ENCODE measurements around the gene DNAH2. TPM values are rescaled to one million over a fixed set of nuclear protein-coding genes. Genes with fewer than 3 reads are reported as not detected.
"Not testable (repeated sequence)": the region's sequence is repeated elsewhere in the genome, so short reads cannot be mapped to it uniquely, and the experiment has no call there.

DNAH2 gene
- total RNA-seq, 2 donors from 2014 or later = 0.09 to 4.9 TPM

DNA sequence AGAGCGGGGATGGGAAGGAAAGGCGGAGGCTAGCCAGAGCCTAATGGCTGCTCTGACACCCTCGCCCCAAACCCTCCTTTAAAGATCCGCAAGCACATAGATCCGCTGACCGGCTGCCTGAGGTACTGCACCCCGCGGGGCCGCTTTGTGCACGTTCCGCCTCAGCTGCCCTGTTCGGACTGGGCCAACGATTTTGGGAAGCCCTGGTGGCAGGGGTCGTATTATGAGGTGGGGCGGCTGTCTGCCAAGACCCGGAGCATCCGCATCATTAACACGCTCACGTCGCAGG, 140.9 kb downstream of the DNAH2 start:
- Histone ChIP-seq H3K9me3 (no peaks in the 10 kb centered on the region), H3K4me3 (peak overlapping the region; percentile 49 to 54), H3K27me3 (replicated peaks; ENCODE audit: insufficient read depth) (no peaks in the 10 kb centered on the region), H3K4me1 (replicated peaks) (peaks cover 16% of the 10 kb centered on the region), H3K27ac (peak overlapping the region; percentile 80 to 92), H3K36me3 (peaks cover 0 to 3% of the 10 kb centered on the region in 2 donors)
- TF ChIP-seq, protein P1, sequence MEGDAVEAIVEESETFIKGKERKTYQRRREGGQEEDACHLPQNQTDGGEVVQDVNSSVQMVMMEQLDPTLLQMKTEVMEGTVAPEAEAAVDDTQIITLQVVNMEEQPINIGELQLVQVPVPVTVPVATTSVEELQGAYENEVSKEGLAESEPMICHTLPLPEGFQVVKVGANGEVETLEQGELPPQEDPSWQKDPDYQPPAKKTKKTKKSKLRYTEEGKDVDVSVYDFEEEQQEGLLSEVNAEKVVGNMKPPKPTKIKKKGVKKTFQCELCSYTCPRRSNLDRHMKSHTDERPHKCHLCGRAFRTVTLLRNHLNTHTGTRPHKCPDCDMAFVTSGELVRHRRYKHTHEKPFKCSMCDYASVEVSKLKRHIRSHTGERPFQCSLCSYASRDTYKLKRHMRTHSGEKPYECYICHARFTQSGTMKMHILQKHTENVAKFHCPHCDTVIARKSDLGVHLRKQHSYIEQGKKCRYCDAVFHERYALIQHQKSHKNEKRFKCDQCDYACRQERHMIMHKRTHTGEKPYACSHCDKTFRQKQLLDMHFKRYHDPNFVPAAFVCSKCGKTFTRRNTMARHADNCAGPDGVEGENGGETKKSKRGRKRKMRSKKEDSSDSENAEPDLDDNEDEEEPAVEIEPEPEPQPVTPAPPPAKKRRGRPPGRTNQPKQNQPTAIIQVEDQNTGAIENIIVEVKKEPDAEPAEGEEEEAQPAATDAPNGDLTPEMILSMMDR (IDR thresholded peaks at IDR 0.05) = peak in 3 of 4 experiments; percentile 13 to 58 (median 54)
- TF ChIP-seq POLR2A (IDR thresholded peaks at IDR 0.05) = no peak
- DNase-seq (ENCODE audit: low spot score) = no peak
- intact Hi-C loops (cut with DNase I) = no loop called here
- 21% methylated on average over 20 of the region's 20 CpGs for WGBS

GRCh38 chr17:7859028-7859427, 141.5 kb downstream of the DNAH2 start:
- TF ChIP-seq POLR2AphosphoS5 (IDR thresholded peaks at IDR 0.05) (no peak), POLR2A (IDR thresholded peaks at IDR 0.05) (no peak)
- TF ChIP-seq, protein P1 (IDR thresholded peaks at IDR 0.05) = no peak
- intact Hi-C loops (cut with DNase I) = no loop called here
- H3K4me3 ChIP-seq = no peak overlapping the region
- H3K27me3 ChIP-seq (replicated peaks; ENCODE audit: insufficient read depth) = no peaks in the 10 kb centered on the region
- WGBS = 72% methylated on average over 8 of the region's 8 CpGs
- H3K9me3 ChIP-seq = no peaks in the 10 kb centered on the region
- no peaks in the 10 kb centered on the region for H3K36me3 ChIP-seq
- DNase-seq (ENCODE audit: low spot score) = no peak
- peak overlapping the region; percentile 80 to 92 for H3K27ac ChIP-seq
- H3K4me1 ChIP-seq (replicated peaks) = peaks cover 18% of the 10 kb centered on the region

DNA sequence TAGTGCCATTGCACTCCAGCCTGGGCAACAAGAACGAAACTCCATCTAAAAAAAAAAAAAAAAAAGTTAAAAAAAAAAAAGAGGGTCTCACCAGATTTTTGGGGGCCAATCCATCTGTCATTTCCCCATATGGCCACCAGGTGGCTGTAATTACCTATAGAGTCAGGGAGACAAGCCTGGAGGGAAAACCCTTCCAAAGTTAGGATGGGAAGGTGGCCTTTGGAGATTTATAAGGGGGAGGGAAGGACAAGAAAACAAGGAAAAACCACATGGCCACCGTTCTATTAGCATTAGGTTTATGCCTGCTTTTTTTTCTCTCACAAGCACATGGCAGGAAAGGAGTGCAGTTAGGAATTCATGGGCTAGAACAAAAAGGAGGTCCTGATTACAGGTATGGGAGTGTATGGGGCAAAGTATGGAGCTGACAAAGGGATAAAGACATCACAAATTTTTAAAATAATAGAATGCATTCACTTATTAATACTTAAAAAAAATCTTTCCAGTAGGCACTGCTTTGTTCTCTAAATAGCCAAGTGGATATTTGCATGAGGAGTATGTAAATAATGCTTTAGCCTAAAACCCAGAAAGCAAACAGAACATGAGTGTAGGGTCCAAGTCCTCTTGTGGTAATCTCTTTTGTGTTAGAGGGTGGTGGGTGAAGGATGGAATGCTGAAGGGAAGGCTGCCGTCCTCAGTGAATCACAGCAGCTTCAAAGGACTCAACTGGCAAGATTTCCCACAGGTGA, 145.3 kb downstream of the DNAH2 start:
- Histone ChIP-seq H3K36me3 (no peaks in the 10 kb centered on the region), H3K4me3 (no peak overlapping the region), H3K4me1 (replicated peaks) (peaks cover 13% of the 10 kb centered on the region), H3K27me3 (replicated peaks; ENCODE audit: insufficient read depth) (no peaks in the 10 kb centered on the region), H3K27ac (peak overlapping the region; percentile 34 to 67), H3K9me3 (no peaks in the 10 kb centered on the region)
- 26% methylated on average over 3 of the region's 3 CpGs for WGBS
- TF ChIP-seq, protein P1 (IDR thresholded peaks at IDR 0.05) = peak; percentile 81 to 95 (median 86)
- TF ChIP-seq POLR2A (IDR thresholded peaks at IDR 0.05) (no peak), POLR2AphosphoS5 (IDR thresholded peaks at IDR 0.05) (peak; percentile 85)
- peak; percentile 72 for DNase-seq (ENCODE audit: low spot score)
- intact Hi-C loops (cut with DNase I) = loop anchor here (2.0 to 5.0 kb wide), 3 partner anchors 34 to 194 kb away; no protein-coding TSS in a partner anchor

GRCh38 chr17:7864384-7864783, 146.8 kb downstream of the DNAH2 start:
- WGBS = 76% methylated on average over 5 of the region's 5 CpGs

GRCh38 chr17:7864995-7865650, 147.6 kb downstream of the DNAH2 start:
- TF ChIP-seq POLR2A (IDR thresholded peaks at IDR 0.05) (no peak), POLR2AphosphoS5 (IDR thresholded peaks at IDR 0.05) (no peak)
- TF ChIP-seq, protein P1 (IDR thresholded peaks at IDR 0.05) = no peak
- intact Hi-C loops (cut with DNase I) = loop anchor here (5.0 kb wide), 2 partner anchors 32 to 192 kb away; no protein-coding TSS in a partner anchor
- Histone ChIP-seq H3K9me3 (no peaks in the 10 kb centered on the region), H3K27ac (no peak overlapping the region), H3K36me3 (no peaks in the 10 kb centered on the region), H3K27me3 (replicated peaks; ENCODE audit: insufficient read depth) (no peaks in the 10 kb centered on the region), H3K4me1 (replicated peaks) (peaks cover 6% of the 10 kb centered on the region), H3K4me3 (no peak overlapping the region)
- DNase-seq (ENCODE audit: low spot score) = no peak
- 91% methylated on average over 5 of the region's 5 CpGs for WGBS

More at GRCh38 chr17:7864384-7864783, 146.8 kb downstream of the DNAH2 start:
- not testable (repeated sequence) for H3K4me1 ChIP-seq (replicated peaks); H3K36me3 ChIP-seq; DNase-seq (ENCODE audit: low spot score); H3K9me3 ChIP-seq; H3K27me3 ChIP-seq (replicated peaks; ENCODE audit: insufficient read depth); H3K4me3 ChIP-seq
- intact Hi-C loops (cut with DNase I) = loop anchor here (5.0 kb wide), 2 partner anchors 33 to 193 kb away; no protein-coding TSS in a partner anchor
- H3K27ac ChIP-seq = peak overlapping the region in 1 of 2 donors; percentile 67

All from prostate gland (tissue), 2 donors.